BLaER1 treated with 17β-estradiol and CSF1 and Interleukin-3, amounts not matched to agents 10 nM and 100 nM (cell line): Measurements from ENCODE around the gene MATK.
A peak's percentile ranks its signal among the peaks of the same experiment; 100 is the strongest.
"Not testable (repeated sequence)": the region's sequence is repeated elsewhere in the genome, so short reads cannot be mapped to it uniquely, and the experiment has no call there.

Source experiments
- H3K27ac ChIP-seq, 11 experiments: shearing (Covaris generic); formaldehyde crosslinking; 2 replicates each; pipeline ENCODE4 v1.8.1; 2022
- H3K27me3 ChIP-seq, 11 experiments: shearing (Covaris generic); formaldehyde crosslinking; 2 replicates each; pipeline ENCODE4 v1.8.1; 2022
- H3K36me3 ChIP-seq, 11 experiments: shearing (Covaris generic); formaldehyde crosslinking; 2 replicates each; pipeline ENCODE4 v1.8.1; 2022
- H3K4me1 ChIP-seq, 10 experiments: shearing (Covaris generic); formaldehyde crosslinking; 2 replicates each; pipeline ENCODE4 v1.8.1; 2022
- H3K4me2 ChIP-seq, 11 experiments: shearing (Covaris generic); formaldehyde crosslinking; 2 replicates each; pipeline ENCODE4 v1.8.1; 2022
- H3K4me3 ChIP-seq, 10 experiments: shearing (Covaris generic); formaldehyde crosslinking; 2 replicates each; pipeline ENCODE4 v1.8.1; 2022
- H3K9ac ChIP-seq, 11 experiments: shearing (Covaris generic); formaldehyde crosslinking; 2 replicates each; pipeline ENCODE4 v1.8.1; 2022
- H3K9me3 ChIP-seq, 11 experiments: shearing (Covaris generic); formaldehyde crosslinking; replicated peaks in 1 of 11; 2 replicates each; pipeline ENCODE4 v1.8.1; 2022
- H4K20me1 ChIP-seq, 11 experiments: shearing (Covaris generic); formaldehyde crosslinking; 2 replicates each; pipeline ENCODE4 v1.8.1; 2022
- Cebpa-rat ChIP-seq, 11 experiments: shearing (Covaris generic); IDR thresholded peaks; 2 replicates each; pipeline ENCODE4 v1.8.1; 2022

MATK gene

DNA sequence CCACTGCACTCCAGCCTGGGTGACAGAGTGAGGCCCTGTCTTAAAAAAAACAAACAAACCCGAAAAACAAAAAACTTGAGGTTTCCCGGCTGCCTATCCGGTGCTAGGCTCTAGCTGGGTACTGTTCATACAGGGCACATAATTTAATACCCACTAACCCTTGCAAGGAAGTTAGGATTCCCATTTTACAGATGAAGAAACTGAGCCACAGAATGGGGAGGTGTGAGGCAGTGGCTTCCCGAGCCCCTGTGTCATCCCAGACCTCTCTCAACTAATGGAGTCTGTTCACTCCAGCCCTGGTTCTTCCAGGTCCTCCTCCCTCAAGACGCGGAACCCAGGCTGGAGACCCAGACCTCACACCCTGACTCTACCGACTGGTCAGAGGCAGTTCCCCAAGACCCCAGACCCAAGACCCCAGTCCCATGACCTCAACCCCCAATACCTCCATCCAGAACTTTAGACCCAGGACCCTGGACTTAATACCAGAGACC is 25.3 kb downstream of the MATK start:
- H4K20me1 ChIP-seq: peaks cover 0 to 26% (median 0%) of the 10 kb centered on the region in 11 experiments; a peak in 4 of 22 replicates
- TF ChIP-seq Cebpa-rat (IDR thresholded peaks at IDR 0.05): no peak
- H3K9ac ChIP-seq: peak overlapping the region; percentile 88 to 96 (median 92)
- H3K4me1 ChIP-seq: peaks cover 36 to 73% (median 56%) of the 10 kb centered on the region in 10 experiments
- H3K27me3 ChIP-seq: no peaks in the 10 kb centered on the region
- H3K4me2 ChIP-seq: peak overlapping the region; percentile 68 to 97 (median 89)
- peak overlapping the region; percentile 75 to 89 (median 84) for H3K4me3 ChIP-seq
- H3K9me3 ChIP-seq: no peaks in the 10 kb centered on the region
- peak overlapping the region; percentile 87 to 99 (median 94) for H3K27ac ChIP-seq
- H3K36me3 ChIP-seq: peaks cover 38 to 54% (median 46%) of the 10 kb centered on the region in 11 experiments

DNA sequence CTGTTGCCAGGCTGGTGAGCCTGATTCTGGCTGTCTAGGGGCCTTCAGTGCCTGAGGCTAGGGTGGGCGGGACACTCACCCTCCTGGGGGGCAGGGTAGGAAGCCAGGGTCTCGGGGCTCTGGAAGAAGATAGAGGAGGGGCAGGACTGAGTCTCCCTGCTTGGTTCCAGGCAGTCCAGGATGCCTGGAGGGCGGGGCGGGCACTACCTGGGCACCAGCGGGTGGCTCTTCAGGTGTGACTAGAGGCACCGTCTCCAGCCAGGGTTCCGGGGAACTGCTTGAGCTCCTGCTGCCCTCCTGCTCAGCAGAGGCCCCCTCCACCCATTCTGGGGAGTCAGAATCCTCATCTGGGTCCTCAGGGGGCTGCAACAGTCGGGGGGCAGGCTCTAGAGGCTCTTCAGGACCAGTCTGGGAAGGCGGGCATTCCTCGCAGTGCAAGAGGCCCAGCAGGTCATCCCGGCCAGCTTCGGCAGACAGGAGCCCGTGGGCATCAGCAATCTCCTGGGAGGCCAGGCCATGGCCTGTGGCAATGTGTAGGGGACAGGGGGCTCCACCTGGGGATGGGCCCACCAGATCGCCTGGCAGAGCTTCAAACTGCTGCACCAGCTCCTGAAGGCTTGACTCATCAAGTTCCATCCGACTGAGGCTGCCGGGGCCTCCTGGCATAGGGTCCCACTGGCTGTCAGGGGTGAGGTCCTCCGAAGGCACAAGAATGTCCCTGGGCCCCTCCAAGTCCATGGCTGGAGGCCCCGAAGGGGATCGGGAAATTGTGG is 26.5 kb downstream of the MATK start:
- H3K4me2 ChIP-seq: peak overlapping the region; percentile 68 to 97 (median 89)
- peak overlapping the region in 8 of 11 experiments; percentile 7 to 94 (median 58); a peak in 13 of 22 replicates for H3K27ac ChIP-seq
- peak overlapping the region in 5 of 10 experiments; percentile 75 to 89 (median 84); a peak in 4 of 20 replicates for H3K4me3 ChIP-seq
- no peak for TF ChIP-seq Cebpa-rat (IDR thresholded peaks at IDR 0.05)
- peaks cover 0 to 30% (median 0%) of the 10 kb centered on the region in 11 experiments; a peak in 3 of 22 replicates for H4K20me1 ChIP-seq
- peak overlapping the region; percentile 88 to 96 (median 92); a peak in 21 of 22 replicates for H3K9ac ChIP-seq
- H3K9me3 ChIP-seq: no peaks in the 10 kb centered on the region
- H3K27me3 ChIP-seq: no peaks in the 10 kb centered on the region
- H3K36me3 ChIP-seq: peaks cover 30 to 46% (median 35%) of the 10 kb centered on the region in 11 experiments
- H3K4me1 ChIP-seq: peaks cover 48 to 80% (median 64%) of the 10 kb centered on the region in 10 experiments

DNA sequence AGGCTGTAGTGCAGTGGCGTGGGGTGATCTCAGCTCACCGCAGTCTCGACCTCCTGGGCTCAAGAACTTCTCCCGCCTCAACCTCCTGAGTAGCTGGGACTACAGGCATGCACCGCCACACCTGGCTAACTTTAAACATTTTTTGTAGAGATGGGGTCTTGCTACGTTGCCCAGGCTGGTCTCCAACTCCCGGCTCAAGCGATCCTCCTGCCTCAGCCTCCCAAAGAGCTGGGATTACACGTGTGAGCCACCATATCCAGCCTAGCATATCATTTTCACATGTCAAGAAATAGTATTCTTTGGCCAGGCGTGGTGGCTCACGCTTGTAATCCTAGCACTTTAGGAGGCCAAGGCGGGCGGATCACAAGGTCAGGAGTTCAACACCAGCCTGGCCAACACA is 27.9 kb downstream of the MATK start:
- H3K4me3 ChIP-seq, H3K27me3 ChIP-seq, H3K9ac ChIP-seq, H3K27ac ChIP-seq, H3K9me3 ChIP-seq: not testable (repeated sequence)
- peaks cover 0 to 32% (median 0%) of the 10 kb centered on the region in 11 experiments; a peak in 3 of 22 replicates for H4K20me1 ChIP-seq
- peaks cover 38 to 58% (median 42%) of the 10 kb centered on the region in 11 experiments for H3K36me3 ChIP-seq
- peaks cover 45 to 82% (median 68%) of the 10 kb centered on the region in 10 experiments for H3K4me1 ChIP-seq
- H3K4me2 ChIP-seq: peak overlapping the region in 4 of 11 experiments; percentile 2 to 93 (median 52); a peak in 2 of 22 replicates

- not testable (repeated sequence) for H3K4me2 ChIP-seq, H3K9me3 ChIP-seq, H3K4me3 ChIP-seq, H3K27me3 ChIP-seq
- Histone ChIP-seq H3K4me1 (peaks cover 42 to 80% (median 66%) of the 10 kb centered on the region in 10 experiments), H3K36me3 (peaks cover 42 to 62% (median 47%) of the 10 kb centered on the region in 11 experiments), H4K20me1 (peaks cover 0 to 32% (median 0%) of the 10 kb centered on the region in 11 experiments; a peak in 4 of 22 replicates), H3K27ac (peak overlapping the region in 2 of 11 experiments; percentile 16 to 87; a peak in 1 of 22 replicates), H3K9ac (peak overlapping the region in 1 of 11 experiments; percentile 7; a peak in 1 of 22 replicates)
These were observed 28.5 kb downstream of the MATK start for GRCh38 chr19:3757705-3758104.

DNA sequence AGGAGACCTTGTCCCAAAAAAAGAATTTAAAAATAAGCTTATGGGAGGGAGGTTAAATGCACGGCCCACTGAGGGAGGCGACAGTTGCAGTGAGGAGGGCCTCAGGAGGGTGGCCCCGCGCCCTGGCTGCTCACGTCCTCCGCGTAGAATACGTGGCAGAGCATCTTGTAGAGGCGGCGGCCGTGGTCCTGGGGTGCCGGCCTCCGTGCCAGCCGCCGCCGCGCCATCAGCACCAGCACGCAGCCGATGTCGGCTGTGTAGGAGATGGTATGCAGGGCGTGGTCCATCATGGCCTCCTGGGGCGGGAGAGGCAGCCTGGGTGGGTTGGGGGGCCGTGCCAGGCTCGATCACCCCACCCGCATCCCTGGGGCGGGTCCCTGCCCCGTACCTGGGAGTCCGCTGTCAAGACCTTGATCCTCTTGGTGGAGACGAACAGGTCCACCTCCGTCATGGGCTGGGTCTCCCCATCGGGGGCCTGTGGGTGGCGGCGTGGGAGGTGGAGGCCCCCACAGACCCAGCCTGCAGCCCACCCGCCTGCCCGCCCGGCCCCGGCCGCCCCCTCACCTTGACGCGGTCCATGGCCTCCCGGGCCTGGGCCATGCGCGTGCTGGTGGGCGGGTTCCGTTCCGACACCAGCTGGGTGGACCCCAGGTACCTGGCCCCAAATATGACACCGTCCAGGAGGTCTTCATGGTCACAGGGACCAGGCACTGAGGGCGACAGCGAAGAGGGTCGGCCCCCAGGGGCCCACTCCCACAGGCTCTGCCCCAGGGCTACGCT is 32.4 kb downstream of the MATK start:
- Histone ChIP-seq H3K4me2 (peak overlapping the region in 9 of 11 experiments; percentile 36 to 81 (median 73); a peak in 18 of 22 replicates), H3K9ac (peak overlapping the region in 6 of 11 experiments; percentile 27 to 70 (median 54); a peak in 10 of 22 replicates), H3K9me3 (no peaks in the 10 kb centered on the region), H3K4me3 (no peak overlapping the region), H3K36me3 (peaks cover 57 to 82% (median 69%) of the 10 kb centered on the region in 11 experiments), H3K27ac (peak overlapping the region in 9 of 11 experiments; percentile 17 to 87 (median 69); a peak in 17 of 22 replicates), H4K20me1 (peaks cover 0 to 20% (median 0%) of the 10 kb centered on the region in 11 experiments; a peak in 5 of 22 replicates), H3K4me1 (peaks cover 17 to 52% (median 40%) of the 10 kb centered on the region in 10 experiments), H3K27me3 (no peaks in the 10 kb centered on the region)
- TF ChIP-seq Cebpa-rat (IDR thresholded peaks at IDR 0.05): no peak

DNA sequence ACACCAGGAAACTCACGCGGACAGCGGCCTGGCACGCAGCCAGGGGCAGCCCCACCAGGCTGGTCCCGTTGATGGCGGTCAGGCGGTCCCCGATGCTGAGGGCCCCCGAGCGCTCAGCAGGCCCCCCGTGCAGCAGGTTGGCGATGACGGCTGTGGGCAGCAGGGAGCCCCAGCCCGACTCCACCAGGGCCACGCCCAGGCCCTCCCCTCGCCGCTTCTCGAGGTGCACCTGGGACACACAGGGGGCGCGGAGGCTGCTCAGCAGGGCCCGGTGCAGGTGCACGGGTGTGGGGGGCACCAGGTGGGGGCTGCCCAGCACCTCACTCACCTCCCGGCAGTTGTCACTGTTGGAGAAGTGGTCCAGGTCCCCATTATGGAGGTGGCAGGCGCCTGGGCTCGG is 33.7 kb downstream of the MATK start:
- Histone ChIP-seq H3K4me3 (no peak overlapping the region), H3K27ac (0 out of 22 replicates have a peak overlapping the region, but pooled peaks of 1 of the 11 experiments have one; percentile 7), H3K4me1 (peaks cover 10 to 42% (median 35%) of the 10 kb centered on the region in 10 experiments; a peak in 19 of 20 replicates), H3K36me3 (peaks cover 44 to 69% (median 56%) of the 10 kb centered on the region in 11 experiments), H4K20me1 (peaks cover 0 to 11% (median 0%) of the 10 kb centered on the region in 11 experiments; a peak in 4 of 22 replicates), H3K4me2 (no peak overlapping the region), H3K27me3 (no peaks in the 10 kb centered on the region), H3K9ac (no peak overlapping the region), H3K9me3 (no peaks in the 10 kb centered on the region)
- no peak for TF ChIP-seq Cebpa-rat (IDR thresholded peaks at IDR 0.05)

- Histone ChIP-seq H4K20me1 (peaks cover 0 to 6% (median 0%) of the 10 kb centered on the region in 11 experiments; a peak in 3 of 22 replicates), H3K27me3 (no peaks in the 10 kb centered on the region), H3K9ac (no peak overlapping the region), H3K36me3 (peaks cover 38 to 58% (median 46%) of the 10 kb centered on the region in 11 experiments; a peak in 21 of 22 replicates), H3K27ac (no peak overlapping the region), H3K4me3 (no peak overlapping the region), H3K4me2 (no peak overlapping the region), H3K4me1 (peaks cover 9 to 32% (median 30%) of the 10 kb centered on the region in 10 experiments; a peak in 18 of 20 replicates), H3K9me3 (no peaks in the 10 kb centered on the region)
- TF ChIP-seq Cebpa-rat (IDR thresholded peaks at IDR 0.05): no peak
These were observed 34.9 kb downstream of the MATK start for GRCh38 chr19:3751236-3751635.

DNA sequence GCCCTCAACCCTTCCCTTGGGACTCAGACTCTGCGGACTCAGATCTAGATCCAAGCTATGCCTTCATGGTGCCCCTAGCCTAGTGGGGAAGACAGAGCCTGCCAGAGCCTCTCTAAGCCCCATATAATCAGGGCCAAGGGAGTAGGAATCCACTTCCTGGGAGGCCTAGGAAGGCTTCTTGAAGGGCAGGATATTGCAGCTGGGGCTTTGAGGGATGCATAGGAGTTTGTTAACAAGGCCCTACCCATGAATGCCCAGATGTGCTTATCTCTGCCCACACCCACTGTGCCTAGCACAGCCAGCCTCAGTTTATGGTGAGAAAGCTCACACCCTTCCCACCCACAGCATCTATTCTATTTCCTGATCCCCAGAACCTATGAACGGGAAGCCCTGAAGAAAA is 36.0 kb downstream of the MATK start:
- H3K9me3 ChIP-seq: no peaks in the 10 kb centered on the region
- no peak overlapping the region for H3K4me2 ChIP-seq
- TF ChIP-seq Cebpa-rat (IDR thresholded peaks at IDR 0.05): no peak
- no peaks in the 10 kb centered on the region for H3K27me3 ChIP-seq
- peaks cover 8 to 22% (median 20%) of the 10 kb centered on the region in 10 experiments; a peak in 18 of 20 replicates for H3K4me1 ChIP-seq
- H4K20me1 ChIP-seq: peaks cover 0 to 6% (median 0%) of the 10 kb centered on the region in 11 experiments; a peak in 2 of 22 replicates
- no peak overlapping the region for H3K9ac ChIP-seq
- H3K4me3 ChIP-seq: no peak overlapping the region
- H3K36me3 ChIP-seq: peaks cover 38 to 57% (median 46%) of the 10 kb centered on the region in 11 experiments; a peak in 21 of 22 replicates
- no peak overlapping the region for H3K27ac ChIP-seq
